GM21528 (cell line): ENCODE measurements around the gene RNF39.

ENCODE experiments used
- ATAC-seq: cut with Tn5 transposase; IDR thresholded peaks from one replicate; pipeline ENCODE4 v1.9.1; 2021; ENCODE audit warnings: mild to moderate bottlenecking, moderate library complexity; ENCODE audit not compliant: unreplicated experiment, low FRiP score

The RNF39 gene

DNA sequence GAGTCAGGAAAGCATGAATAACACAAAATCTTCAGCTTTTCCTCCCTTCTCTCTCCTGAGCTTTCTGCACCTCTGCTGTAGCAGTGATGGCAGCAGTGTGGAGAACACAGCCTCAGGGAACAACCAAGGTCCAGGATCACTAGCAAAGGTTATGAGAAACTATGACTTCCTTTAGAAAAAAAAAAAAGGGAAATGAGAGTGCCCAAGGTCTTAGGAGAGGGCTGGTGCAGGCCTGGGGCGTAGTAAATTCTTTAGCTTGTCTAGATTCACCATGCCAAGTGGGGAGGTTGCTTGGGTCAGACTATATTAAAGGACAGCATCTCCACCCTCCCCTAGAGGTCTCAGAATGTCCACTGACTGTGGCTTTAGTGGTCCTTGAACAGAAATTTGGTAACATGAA, 54.9 kb downstream of the RNF39 start:
- no peak for ATAC-seq
